ENCODE results near the gene MYBPH. TPM values are rescaled to one million over a fixed set of nuclear protein-coding genes. Genes with fewer than 3 reads are reported as not detected.

MYBPH gene
- total RNA-seq, 4 donors from 2014 or later: 0.11 to 0.75 TPM; not detected in 2

- Histone ChIP-seq H3K4me1 (no peaks in the 10 kb centered on the region), H3K27me3 (no peaks in the 10 kb centered on the region), H3K4me3 (replicated peaks in 1 of 3) (no peak overlapping the region), H3K36me3 (no peaks in the 10 kb centered on the region), H3K9me3 (no peaks in the 10 kb centered on the region), H3K27ac (peak overlapping the region in 2 of 3 donors; percentile 2 to 17)
- WGBS, 2 donors: 63 to 77% methylated on average over 1 of the region's 1 CpG
- intact Hi-C loops (cut with DNase I): no loop called here
- no peak for DNase-seq
- no peak for TF ChIP-seq CTCF (IDR thresholded peaks at IDR 0.05)
- no peak for TF ChIP-seq POLR2A (IDR thresholded peaks at IDR 0.05)
Measured at GRCh38 chr1:203200916-203201315, 25.3 kb upstream of the MYBPH start.

GRCh38 chr1:203199816-203200571 is 24.4 kb upstream of the MYBPH start:
- no peaks in the 10 kb centered on the region for H3K4me1 ChIP-seq
- no peak overlapping the region for H3K4me3 ChIP-seq (replicated peaks in 1 of 3)
- TF ChIP-seq CTCF (IDR thresholded peaks at IDR 0.05): no peak
- no peak for TF ChIP-seq POLR2A (IDR thresholded peaks at IDR 0.05)
- no peaks in the 10 kb centered on the region for H3K36me3 ChIP-seq
- H3K27ac ChIP-seq: peak overlapping the region in 2 of 3 donors; percentile 20 to 28
- no peaks in the 10 kb centered on the region for H3K9me3 ChIP-seq
- no peaks in the 10 kb centered on the region for H3K27me3 ChIP-seq
- intact Hi-C loops (cut with DNase I): no loop called here
- no peak for DNase-seq
- WGBS, 2 donors: 60 to 72% methylated on average over 8 of the region's 8 CpGs

GRCh38 chr1:203199481-203199815 is 23.8 kb upstream of the MYBPH start:
- Histone ChIP-seq H3K27ac (peak overlapping the region in 2 of 3 donors; percentile 20 to 28), H3K9me3 (no peaks in the 10 kb centered on the region), H3K27me3 (no peaks in the 10 kb centered on the region), H3K4me1 (no peaks in the 10 kb centered on the region), H3K4me3 (replicated peaks in 1 of 3) (no peak overlapping the region), H3K36me3 (no peaks in the 10 kb centered on the region)
- intact Hi-C loops (cut with DNase I): no loop called here
- no peak for TF ChIP-seq CTCF (IDR thresholded peaks at IDR 0.05)
- TF ChIP-seq POLR2A (IDR thresholded peaks at IDR 0.05): no peak
- no peak for DNase-seq
- 82 to 94% methylated on average over 6 of the region's 6 CpGs for WGBS, 2 donors

GRCh38 chr1:203199002-203199401 is 23.4 kb upstream of the MYBPH start:
- no peak overlapping the region for H3K4me3 ChIP-seq (replicated peaks in 1 of 3)
- no peaks in the 10 kb centered on the region for H3K4me1 ChIP-seq
- intact Hi-C loops (cut with DNase I): no loop called here
- H3K36me3 ChIP-seq: no peaks in the 10 kb centered on the region
- no peak for TF ChIP-seq CTCF (IDR thresholded peaks at IDR 0.05)
- TF ChIP-seq POLR2A (IDR thresholded peaks at IDR 0.05): no peak
- no peak overlapping the region for H3K27ac ChIP-seq
- no peaks in the 10 kb centered on the region for H3K27me3 ChIP-seq
- WGBS, 2 donors: 88 to 93% methylated on average over 2 to 3 of the region's 3 CpGs
- no peak for DNase-seq
- H3K9me3 ChIP-seq: no peaks in the 10 kb centered on the region

GRCh38 chr1:203197625-203198024 is 22.0 kb upstream of the MYBPH start:
- no peaks in the 10 kb centered on the region for H3K9me3 ChIP-seq

More at GRCh38 chr1:203197625-203198024, 22.0 kb upstream of the MYBPH start:
- Histone ChIP-seq H3K27ac (no peak overlapping the region), H3K36me3 (no peaks in the 10 kb centered on the region), H3K27me3 (no peaks in the 10 kb centered on the region), H3K4me3 (replicated peaks in 1 of 3) (no peak overlapping the region), H3K4me1 (no peaks in the 10 kb centered on the region)
- WGBS, 2 donors: 47 to 68% methylated on average over 3 of the region's 3 CpGs
- no peak for TF ChIP-seq CTCF (IDR thresholded peaks at IDR 0.05)
- TF ChIP-seq POLR2A (IDR thresholded peaks at IDR 0.05): no peak
- intact Hi-C loops (cut with DNase I): no loop called here
- no peak for DNase-seq
